Esophagus squamous epithelium (tissue), 5 donors: ENCODE data around the gene SOX8. TPM values are rescaled to one million over a fixed set of nuclear protein-coding genes. Genes with fewer than 3 reads are reported as not detected.

Source experiments
- DNase-seq: peaks from one replicate; lab custom pipeline; 2025; lab: John Stamatoyannopoulos, UW
- H3K27ac ChIP-seq, 4 donors: fragments of 200-600 bp; sonication (generic); one replicate each; pipeline ENCODE4 v1.5.1; 2016 to 2019; ENCODE audit warnings: mild to moderate bottlenecking in 1 of 4
- H3K27me3 ChIP-seq, 4 donors: fragments of 200-600 bp; sonication (generic); 1 replicate in 3 of 4; 2 replicates in 1 of 4; pipeline versions ENCODE4 v1.5.1 to v1.6.0; 2017 to 2021; ENCODE audit warnings: antibody characterized with exemption in 1 of 4
- H3K36me3 ChIP-seq, 3 donors: fragments of 200-600 bp; sonication (generic); one replicate each; pipeline ENCODE4 v1.5.1; 2016 to 2019
- H3K4me1 ChIP-seq, 3 donors: fragments of 200-600 bp; sonication (generic); one replicate each; pipeline ENCODE4 v1.5.1; 2017 to 2019
- H3K4me3 ChIP-seq, 4 donors: fragments of 200-600 bp; sonication (generic); 1 replicate in 3 of 4; 2 replicates in 1 of 4; pipeline ENCODE4 v1.5.1; 2016 to 2019; ENCODE audit warnings: mild to moderate bottlenecking in 2 of 4, moderate library complexity in 1 of 4
- H3K9me3 ChIP-seq, 3 donors: fragments of 200-600 bp; sonication (generic); one replicate each; pipeline ENCODE4 v1.5.1; 2016 to 2019
- CTCF ChIP-seq, 6 experiments: fragments of 450-650 bp in 4 of 6; fragments of 200-600 bp in 2 of 6; sonication (generic) in 2 of 6; IDR thresholded peaks; one replicate each; pipeline ENCODE4 v1.5.1; 2016 to 2019; ENCODE audit warnings: antibody characterized with exemption in 6 of 6, mild to moderate bottlenecking in 4 of 6, moderate library complexity in 4 of 6
- POLR2A ChIP-seq, 4 donors: fragments of 450-650 bp; IDR thresholded peaks; one replicate each; pipeline ENCODE4 v1.6.1; 2017; ENCODE audit warnings: antibody characterized with exemption in 4 of 4, mild to moderate bottlenecking in 4 of 4, moderate library complexity in 3 of 4
- WGBS, 2 donors: methylation state at CpG; one replicate each; pipeline ENCODE4 v1.1.5; 2018; 5-methylcytosine and 5-hydroxymethylcytosine counted together
- intact Hi-C: fragments of 100-400 bp; cut with DNase I; formaldehyde crosslinking; loops from one replicate; pipeline ENCODE4 v1.15.0; 2022
- total RNA-seq, 4 donors: library from RNA; depleted of rRNA; stranded (reverse); fragments of >200 nt; gene quantifications; one replicate each; pipeline ENCODE4 v1.1.0, GENCODE V29; 2016
- donor health status: DM: yes; HTN: yes; CAD: no.

SOX8 gene
- total RNA-seq, 4 donors from 2014 or later = 0.08 to 0.19 (median 0.09) TPM; not detected in 1

- Histone ChIP-seq H3K27ac (no peak overlapping the region), H3K27me3 (no peaks in the 10 kb centered on the region), H3K4me3 (no peak overlapping the region), H3K9me3 (no peaks in the 10 kb centered on the region), H3K4me1 (peaks cover 9 to 27% (median 15%) of the 10 kb centered on the region in 3 donors), H3K36me3 (peaks cover 0 to 34% (median 0%) of the 10 kb centered on the region in 3 donors)
- no peak for TF ChIP-seq POLR2A (IDR thresholded peaks at IDR 0.05)
- TF ChIP-seq CTCF (IDR thresholded peaks at IDR 0.05) = no peak
- 100% methylated on average over 3 of the region's 20 CpGs; no CpG with 5 or more reads in 1 of the 2 donors for WGBS, 2 donors
- intact Hi-C loops = no loop called here
- no peak for DNase-seq
Measured at GRCh38 chr16:967077-967541, 14.5 kb upstream of the SOX8 start.

GRCh38 chr16:967546-968295 is 13.8 kb upstream of the SOX8 start:
- Histone ChIP-seq H3K27ac (no peak overlapping the region), H3K36me3 (peaks cover 0 to 34% (median 0%) of the 10 kb centered on the region in 3 donors), H3K27me3 (no peaks in the 10 kb centered on the region), H3K4me1 (peaks cover 9 to 27% (median 15%) of the 10 kb centered on the region in 3 donors), H3K4me3 (no peak overlapping the region), H3K9me3 (no peaks in the 10 kb centered on the region)
- DNase-seq = no peak
- WGBS, 2 donors = 83 to 93% methylated on average over 11 to 16 of the region's 41 CpGs
- intact Hi-C loops = no loop called here
- TF ChIP-seq POLR2A (IDR thresholded peaks at IDR 0.05) = no peak
- no peak for TF ChIP-seq CTCF (IDR thresholded peaks at IDR 0.05)

- H3K9me3 ChIP-seq = no peaks in the 10 kb centered on the region
- no peak for TF ChIP-seq POLR2A (IDR thresholded peaks at IDR 0.05)
- TF ChIP-seq CTCF (IDR thresholded peaks at IDR 0.05) = no peak
- H3K4me1 ChIP-seq = peaks cover 9 to 27% (median 15%) of the 10 kb centered on the region in 3 donors
- no peak overlapping the region for H3K27ac ChIP-seq
- H3K36me3 ChIP-seq = peaks cover 0 to 34% (median 0%) of the 10 kb centered on the region in 3 donors
- intact Hi-C loops = no loop called here
- WGBS, 2 donors = 85 to 87% methylated on average over 8 of the region's 8 CpGs
- H3K27me3 ChIP-seq = no peaks in the 10 kb centered on the region
- H3K4me3 ChIP-seq = no peak overlapping the region
- DNase-seq = no peak
Measured at GRCh38 chr16:968620-969019, 12.9 kb upstream of the SOX8 start.

- Histone ChIP-seq H3K27me3 (peaks cover 0 to 7% (median 0%) of the 10 kb centered on the region in 4 donors), H3K4me1 (peaks cover 9 to 27% (median 15%) of the 10 kb centered on the region in 3 donors), H3K9me3 (no peaks in the 10 kb centered on the region), H3K27ac (peak overlapping the region; percentile 86 to 93 (median 89)), H3K36me3 (peaks cover 0 to 34% (median 0%) of the 10 kb centered on the region in 3 donors), H3K4me3 (peak overlapping the region; percentile 63 to 99 (median 86))
- intact Hi-C loops = no loop called here
- WGBS, 2 donors = 75 to 90% methylated on average over 6 to 23 of the region's 55 CpGs
- DNase-seq = no peak
- TF ChIP-seq CTCF (IDR thresholded peaks at IDR 0.05) (no peak), POLR2A (IDR thresholded peaks at IDR 0.05) (no peak)
Measured at GRCh38 chr16:969508-970385, 11.8 kb upstream of the SOX8 start.
